ENCODE measurements around the gene DYNC1LI2.
"Not testable (repeated sequence)": the region's sequence is repeated elsewhere in the genome, so short reads cannot be mapped to it uniquely, and the experiment has no call there.

The DYNC1LI2 gene

DNA sequence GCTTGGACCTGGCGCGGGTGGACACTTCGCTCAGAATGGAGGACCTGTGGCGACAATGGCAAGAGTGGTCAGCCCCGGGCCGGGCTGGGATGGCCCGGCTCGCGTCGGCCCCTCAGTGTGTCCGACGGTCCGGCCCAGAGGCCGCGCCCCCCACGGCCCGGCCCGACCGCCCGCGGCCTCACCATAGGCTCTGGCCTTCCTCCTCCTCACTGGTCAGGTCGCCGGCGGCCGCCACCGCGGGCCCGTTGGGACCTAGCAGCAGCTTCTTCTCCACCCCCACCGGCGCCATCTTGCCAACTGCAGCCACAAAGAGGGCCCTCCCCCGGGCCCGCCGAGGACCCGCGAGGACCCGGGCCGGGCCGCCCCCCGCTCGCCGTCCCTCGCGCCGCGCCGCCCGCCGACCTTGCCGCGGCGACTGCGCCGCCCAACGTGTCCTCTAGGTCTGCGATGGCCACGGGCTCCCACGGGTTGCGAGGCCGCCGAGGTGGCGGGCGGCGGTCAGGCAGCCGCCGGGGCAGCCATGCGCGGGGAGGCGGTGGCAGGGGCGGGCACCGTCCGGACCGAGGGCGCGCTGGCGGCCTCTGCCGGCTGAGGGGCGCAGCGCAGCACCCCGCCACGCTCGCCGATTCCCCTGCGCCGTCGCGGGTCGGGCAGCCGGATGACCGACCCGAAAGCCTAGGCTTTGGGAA, at the start of gene DYNC1LI2:
TSS of gene DYNC1LI2 (minus strand) at position 307 of the 689 bp plus-strand sequence. CDS start at position 289, 18 bp downstream.
- Histone ChIP-seq H3K9ac (ENCODE audit: low read length) (peak within 1 kb of the TSS; percentile 99), H3K27me3 (ENCODE audit: control insufficient read depth in 1 of 2, insufficient read depth in 2 of 2, low read length in 2 of 2) (no peaks in the 10 kb centered on the region), H3K4me1 (ENCODE audit: insufficient read depth, low read length) (peaks cover 27% of the 10 kb centered on the region), H3K4me3 (ENCODE audit: low read depth in 1 of 2, low read length in 2 of 2) (peak within 1 kb of the TSS; percentile 82 to 94), H3K27ac (ENCODE audit: low read depth, low read length) (peak within 1 kb of the TSS; percentile 88), H3K9me3 (ENCODE audit: low read length) (no peaks in the 10 kb centered on the region), H3K36me3 (ENCODE audit: insufficient read depth, low read length) (peaks cover 35% of the 10 kb centered on the region)

DNA sequence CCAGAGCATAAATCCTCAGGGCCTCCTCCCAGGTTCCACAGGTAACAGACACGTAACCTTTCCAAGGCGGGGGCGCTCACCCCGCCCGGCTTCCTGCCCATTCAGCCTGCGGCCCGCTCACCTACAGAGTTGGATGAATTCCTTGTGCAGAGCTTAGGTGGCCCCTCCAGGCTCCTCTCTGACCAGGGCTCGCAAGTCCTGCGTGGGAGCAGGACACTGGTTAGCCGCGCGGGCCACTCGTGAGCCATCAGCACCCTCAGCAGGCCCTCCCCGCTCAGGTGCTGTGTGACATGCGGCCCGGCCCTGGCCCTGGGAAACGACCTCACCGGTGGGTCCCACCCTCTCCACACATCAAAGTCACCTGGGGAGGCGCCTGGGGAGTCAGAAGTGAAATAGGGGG, 49.4 kb upstream of the DYNC1LI2 start:
- H3K4me1 ChIP-seq (ENCODE audit: insufficient read depth, low read length) = no peaks in the 10 kb centered on the region
- no peak overlapping the region for H3K4me3 ChIP-seq (ENCODE audit: low read depth in 1 of 2, low read length in 2 of 2)
- H3K9me3 ChIP-seq (ENCODE audit: low read length) = no peaks in the 10 kb centered on the region
- H3K27ac ChIP-seq (ENCODE audit: low read depth, low read length) = no peak overlapping the region
- no peaks in the 10 kb centered on the region for H3K27me3 ChIP-seq (ENCODE audit: control insufficient read depth in 1 of 2, insufficient read depth in 2 of 2, low read length in 2 of 2)
- peaks cover 33% of the 10 kb centered on the region for H3K36me3 ChIP-seq (ENCODE audit: insufficient read depth, low read length)
- no peak overlapping the region for H3K9ac ChIP-seq (ENCODE audit: low read length)

DNA sequence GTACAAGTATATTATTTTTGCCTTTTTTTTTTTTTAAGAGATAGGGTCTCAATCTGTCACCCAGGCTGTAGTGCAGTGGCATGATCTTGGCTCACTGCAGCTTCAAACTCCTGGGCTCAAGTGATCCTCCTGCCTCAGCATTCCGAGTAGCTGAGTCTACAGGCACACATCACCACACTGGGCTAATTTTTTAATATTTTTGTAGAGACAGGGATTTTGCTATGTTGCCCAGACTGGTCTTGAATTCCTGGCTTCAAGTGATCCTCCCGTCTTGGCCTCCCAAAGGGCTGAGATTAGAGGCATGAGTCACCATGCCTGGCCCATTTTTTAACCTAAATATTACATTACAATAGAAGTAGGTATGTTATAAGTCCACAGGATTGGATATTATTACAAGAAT, 46.8 kb upstream of the DYNC1LI2 start:
- peaks cover 6% of the 10 kb centered on the region for H3K36me3 ChIP-seq (ENCODE audit: insufficient read depth, low read length)
- H3K9me3 ChIP-seq (ENCODE audit: low read length) = no peaks in the 10 kb centered on the region
- no peaks in the 10 kb centered on the region for H3K4me1 ChIP-seq (ENCODE audit: insufficient read depth, low read length)
- H3K27ac ChIP-seq (ENCODE audit: low read depth, low read length) = no peak overlapping the region
- H3K27me3 ChIP-seq (ENCODE audit: control insufficient read depth in 1 of 2, insufficient read depth in 2 of 2, low read length in 2 of 2) = no peaks in the 10 kb centered on the region
- no peak overlapping the region for H3K9ac ChIP-seq (ENCODE audit: low read length)
- no peak overlapping the region for H3K4me3 ChIP-seq (ENCODE audit: low read depth in 1 of 2, low read length in 2 of 2)

DNA sequence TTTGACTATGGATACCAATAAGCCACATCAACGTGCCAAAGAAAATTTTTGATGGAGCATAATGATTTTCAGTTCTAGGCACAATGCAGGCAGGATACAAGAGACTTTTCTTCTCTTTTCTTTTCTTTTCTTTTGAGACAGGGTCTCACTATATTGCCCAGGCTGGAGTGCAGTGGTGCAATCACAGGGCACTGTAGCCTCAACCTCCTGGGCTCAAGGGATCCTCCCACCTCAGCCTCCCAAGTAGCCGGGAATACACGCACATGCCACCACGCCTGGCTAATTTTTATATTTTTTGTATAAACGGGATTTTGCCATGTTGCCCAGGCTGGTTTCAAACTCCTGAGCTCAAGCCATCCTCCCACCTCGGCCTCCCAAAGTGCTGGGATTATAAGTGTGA, 42.6 kb upstream of the DYNC1LI2 start:
- not testable (repeated sequence) for H3K4me3 ChIP-seq (ENCODE audit: low read depth in 1 of 2, low read length in 2 of 2); H3K4me1 ChIP-seq (ENCODE audit: insufficient read depth, low read length); H3K9ac ChIP-seq (ENCODE audit: low read length); H3K36me3 ChIP-seq (ENCODE audit: insufficient read depth, low read length); H3K9me3 ChIP-seq (ENCODE audit: low read length); H3K27me3 ChIP-seq (ENCODE audit: control insufficient read depth in 1 of 2, insufficient read depth in 2 of 2, low read length in 2 of 2); H3K27ac ChIP-seq (ENCODE audit: low read depth, low read length)

DNA sequence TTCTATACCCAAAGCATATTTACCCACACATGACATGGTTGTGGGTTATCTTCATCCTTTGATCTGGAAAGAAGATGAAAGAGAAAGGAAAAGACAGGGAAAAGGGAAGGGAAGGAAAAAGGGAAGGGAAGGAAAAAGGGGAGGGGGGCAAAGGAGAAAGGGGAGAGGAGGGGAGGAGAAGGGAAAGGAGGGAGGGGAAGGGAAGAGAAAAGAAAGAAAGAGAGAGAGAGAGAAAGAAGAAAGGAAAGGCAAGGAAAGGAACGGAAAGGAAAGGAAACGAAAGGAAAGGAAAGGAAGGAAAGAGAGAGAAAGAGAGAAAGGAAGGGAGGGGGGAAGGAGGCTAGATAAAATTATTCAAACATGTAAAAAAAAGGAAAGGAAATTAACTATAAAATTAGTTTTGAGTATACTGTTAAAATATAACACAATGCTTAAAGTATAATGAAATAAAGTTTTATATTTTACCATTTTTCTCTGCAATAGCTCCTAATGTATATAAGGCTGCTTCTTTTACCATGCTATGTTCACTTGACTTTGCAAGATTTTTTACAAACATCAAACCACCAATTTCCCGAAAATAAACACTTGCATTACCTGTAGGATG, 38.8 kb upstream of the DYNC1LI2 start:
- no peaks in the 10 kb centered on the region for H3K4me1 ChIP-seq (ENCODE audit: insufficient read depth, low read length)
- H3K9me3 ChIP-seq (ENCODE audit: low read length) = no peaks in the 10 kb centered on the region
- H3K4me3 ChIP-seq (ENCODE audit: low read depth in 1 of 2, low read length in 2 of 2) = no peak overlapping the region
- H3K27ac ChIP-seq (ENCODE audit: low read depth, low read length) = no peak overlapping the region
- H3K36me3 ChIP-seq (ENCODE audit: insufficient read depth, low read length) = no peaks in the 10 kb centered on the region
- no peak overlapping the region for H3K9ac ChIP-seq (ENCODE audit: low read length)
- H3K27me3 ChIP-seq (ENCODE audit: control insufficient read depth in 1 of 2, insufficient read depth in 2 of 2, low read length in 2 of 2) = no peaks in the 10 kb centered on the region

DNA sequence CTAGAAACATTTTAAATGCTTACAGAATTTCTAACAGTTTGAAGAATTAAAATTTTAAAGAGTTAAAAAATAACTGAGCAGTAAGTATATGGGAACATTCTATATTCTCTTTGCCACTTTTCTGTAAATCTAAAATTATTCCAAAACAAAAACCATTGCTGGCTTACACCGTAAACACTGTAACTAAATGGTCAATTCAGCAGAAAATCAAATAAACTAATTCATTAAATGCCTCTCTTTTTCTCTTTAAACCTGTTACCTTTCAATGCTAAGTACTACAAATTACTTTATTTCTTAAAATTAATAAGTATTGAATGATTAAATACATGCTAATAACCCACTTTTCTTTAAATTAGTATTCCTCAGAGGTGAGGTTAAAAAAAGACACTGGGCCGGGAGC, 36.0 kb upstream of the DYNC1LI2 start:
- no peaks in the 10 kb centered on the region for H3K4me1 ChIP-seq (ENCODE audit: insufficient read depth, low read length)
- no peaks in the 10 kb centered on the region for H3K27me3 ChIP-seq (ENCODE audit: control insufficient read depth in 1 of 2, insufficient read depth in 2 of 2, low read length in 2 of 2)
- H3K4me3 ChIP-seq (ENCODE audit: low read depth in 1 of 2, low read length in 2 of 2) = no peak overlapping the region
- H3K36me3 ChIP-seq (ENCODE audit: insufficient read depth, low read length) = no peaks in the 10 kb centered on the region
- no peaks in the 10 kb centered on the region for H3K9me3 ChIP-seq (ENCODE audit: low read length)
- H3K9ac ChIP-seq (ENCODE audit: low read length) = no peak overlapping the region
- no peak overlapping the region for H3K27ac ChIP-seq (ENCODE audit: low read depth, low read length)

DNA sequence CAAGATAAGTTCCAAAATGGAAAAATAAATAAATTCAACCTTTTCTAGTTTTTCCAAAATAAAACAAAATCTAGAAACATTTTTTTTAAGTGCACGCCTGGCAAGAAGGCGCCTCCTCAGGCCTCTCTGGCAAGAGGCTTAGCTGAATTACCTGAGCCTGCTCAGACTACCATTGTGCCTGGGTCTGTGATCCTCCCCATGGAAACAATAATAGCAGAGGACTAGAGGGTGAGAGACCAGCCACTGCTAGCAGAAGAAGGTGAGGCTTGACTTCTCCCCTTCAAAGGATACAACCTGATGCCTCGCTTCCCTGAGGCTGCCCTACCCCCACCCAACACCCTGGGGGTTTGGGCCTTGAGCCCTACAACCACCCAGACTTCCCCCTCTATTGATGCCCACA, 35.1 kb upstream of the DYNC1LI2 start:
- Histone ChIP-seq H3K9ac (ENCODE audit: low read length) (no peak overlapping the region), H3K36me3 (ENCODE audit: insufficient read depth, low read length) (no peaks in the 10 kb centered on the region), H3K4me3 (ENCODE audit: low read depth in 1 of 2, low read length in 2 of 2) (no peak overlapping the region), H3K27me3 (ENCODE audit: control insufficient read depth in 1 of 2, insufficient read depth in 2 of 2, low read length in 2 of 2) (no peaks in the 10 kb centered on the region), H3K9me3 (ENCODE audit: low read length) (no peaks in the 10 kb centered on the region), H3K27ac (ENCODE audit: low read depth, low read length) (no peak overlapping the region), H3K4me1 (ENCODE audit: insufficient read depth, low read length) (no peaks in the 10 kb centered on the region)

DNA sequence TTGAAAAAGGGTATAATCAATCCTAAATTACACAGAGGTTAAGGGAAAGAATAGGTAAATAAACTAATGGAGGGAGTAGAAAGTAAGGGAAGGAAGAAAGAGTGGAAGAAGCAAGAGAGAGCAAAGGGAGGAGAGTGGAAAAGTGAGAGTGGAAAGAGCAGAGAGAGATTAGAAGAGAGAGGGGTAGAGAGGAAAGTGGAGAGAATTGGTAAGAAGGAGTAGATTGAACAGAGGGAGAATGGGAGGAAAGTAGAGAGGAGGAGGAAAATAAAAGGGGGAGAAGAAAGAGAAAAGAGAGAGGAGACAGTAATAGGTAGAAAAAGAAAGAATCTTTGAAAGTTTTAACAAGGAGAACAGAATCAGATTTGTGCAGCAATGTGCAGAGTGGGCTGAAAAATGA, 25.0 kb upstream of the DYNC1LI2 start:
- Histone ChIP-seq H3K9ac (ENCODE audit: low read length) (no peak overlapping the region), H3K27me3 (ENCODE audit: control insufficient read depth in 1 of 2, insufficient read depth in 2 of 2, low read length in 2 of 2) (no peaks in the 10 kb centered on the region), H3K4me3 (ENCODE audit: low read depth in 1 of 2, low read length in 2 of 2) (no peak overlapping the region), H3K36me3 (ENCODE audit: insufficient read depth, low read length) (no peaks in the 10 kb centered on the region), H3K9me3 (ENCODE audit: low read length) (no peaks in the 10 kb centered on the region), H3K27ac (ENCODE audit: low read depth, low read length) (no peak overlapping the region), H3K4me1 (ENCODE audit: insufficient read depth, low read length) (no peaks in the 10 kb centered on the region)

DNA sequence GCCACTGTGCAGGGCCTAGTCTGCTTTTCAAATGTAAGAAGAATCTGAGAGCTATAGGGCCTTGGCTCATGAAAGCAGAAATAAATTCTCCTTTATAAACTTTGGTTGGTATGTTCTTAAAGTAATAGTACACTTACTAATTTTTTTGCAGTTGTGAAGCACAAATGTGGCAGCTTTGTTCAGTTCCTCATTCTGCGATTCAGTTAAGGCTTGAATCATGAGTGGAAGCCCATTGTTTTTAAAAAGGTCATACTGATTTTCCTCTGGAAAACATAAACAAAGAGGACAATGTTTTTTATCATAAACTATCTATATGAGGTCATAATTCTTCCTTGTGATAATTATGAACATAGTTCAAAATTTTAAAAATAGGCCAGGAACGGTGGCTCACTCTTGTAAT, 23.6 kb upstream of the DYNC1LI2 start:
- no peaks in the 10 kb centered on the region for H3K4me1 ChIP-seq (ENCODE audit: insufficient read depth, low read length)
- no peaks in the 10 kb centered on the region for H3K27me3 ChIP-seq (ENCODE audit: control insufficient read depth in 1 of 2, insufficient read depth in 2 of 2, low read length in 2 of 2)
- H3K9me3 ChIP-seq (ENCODE audit: low read length) = no peaks in the 10 kb centered on the region

DNA sequence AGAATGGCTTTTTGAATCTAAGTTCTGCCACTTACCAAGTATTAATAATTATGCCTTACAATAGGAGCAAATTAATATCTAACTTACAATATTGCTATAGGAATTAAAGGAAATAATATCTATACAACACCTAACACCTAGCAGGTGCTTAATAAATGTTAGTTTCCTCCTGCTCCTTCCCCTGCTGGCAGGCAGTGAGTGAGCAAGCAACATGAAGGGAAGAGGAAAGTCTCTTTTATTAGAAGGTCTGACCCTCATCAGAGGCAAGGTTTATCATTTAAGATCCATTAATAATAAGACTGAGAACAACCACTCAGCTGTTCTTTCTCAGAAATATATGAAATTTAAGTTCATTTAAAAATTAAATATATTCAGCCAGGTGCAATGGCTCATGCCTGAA, 6.7 kb upstream of the DYNC1LI2 start:
- Histone ChIP-seq H3K4me1 (ENCODE audit: insufficient read depth, low read length) (no peaks in the 10 kb centered on the region), H3K9me3 (ENCODE audit: low read length) (no peaks in the 10 kb centered on the region), H3K27me3 (ENCODE audit: control insufficient read depth in 1 of 2, insufficient read depth in 2 of 2, low read length in 2 of 2) (no peaks in the 10 kb centered on the region), H3K4me3 (ENCODE audit: low read depth in 1 of 2, low read length in 2 of 2) (no peak overlapping the region), H3K9ac (ENCODE audit: low read length) (no peak overlapping the region), H3K27ac (ENCODE audit: low read depth, low read length) (no peak overlapping the region), H3K36me3 (ENCODE audit: insufficient read depth, low read length) (no peaks in the 10 kb centered on the region)

More for the DNA sequence above, 23.6 kb upstream of the DYNC1LI2 start:
- Histone ChIP-seq H3K36me3 (ENCODE audit: insufficient read depth, low read length) (no peaks in the 10 kb centered on the region), H3K9ac (ENCODE audit: low read length) (no peak overlapping the region), H3K4me3 (ENCODE audit: low read depth in 1 of 2, low read length in 2 of 2) (no peak overlapping the region), H3K27ac (ENCODE audit: low read depth, low read length) (no peak overlapping the region)

DNA sequence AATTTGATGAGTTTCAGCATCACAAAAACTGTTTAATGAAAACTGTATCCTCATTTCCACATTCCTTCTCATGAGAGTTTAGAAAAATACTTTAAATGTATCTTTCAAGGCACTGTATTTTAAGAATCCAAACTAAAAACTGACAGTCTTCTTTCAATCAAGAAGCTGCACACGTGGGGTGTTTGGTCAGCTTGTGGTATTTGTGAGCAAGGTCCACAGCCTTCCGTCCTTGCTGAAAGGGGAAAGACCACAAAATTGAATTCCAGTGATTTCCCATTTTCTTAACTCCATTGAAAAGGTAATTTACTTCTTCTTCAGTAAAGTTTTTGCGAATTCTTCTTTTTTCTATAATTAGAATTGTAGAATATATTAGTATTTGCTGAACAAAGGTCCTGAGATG, 3.4 kb upstream of the DYNC1LI2 start:
- Histone ChIP-seq H3K9me3 (ENCODE audit: low read length) (no peaks in the 10 kb centered on the region), H3K4me3 (ENCODE audit: low read depth in 1 of 2, low read length in 2 of 2) (no peak overlapping the region), H3K36me3 (ENCODE audit: insufficient read depth, low read length) (peaks cover 8% of the 10 kb centered on the region), H3K27me3 (ENCODE audit: control insufficient read depth in 1 of 2, insufficient read depth in 2 of 2, low read length in 2 of 2) (no peaks in the 10 kb centered on the region), H3K4me1 (ENCODE audit: insufficient read depth, low read length) (peaks cover 10% of the 10 kb centered on the region), H3K27ac (ENCODE audit: low read depth, low read length) (no peak overlapping the region), H3K9ac (ENCODE audit: low read length) (no peak overlapping the region)

DNA sequence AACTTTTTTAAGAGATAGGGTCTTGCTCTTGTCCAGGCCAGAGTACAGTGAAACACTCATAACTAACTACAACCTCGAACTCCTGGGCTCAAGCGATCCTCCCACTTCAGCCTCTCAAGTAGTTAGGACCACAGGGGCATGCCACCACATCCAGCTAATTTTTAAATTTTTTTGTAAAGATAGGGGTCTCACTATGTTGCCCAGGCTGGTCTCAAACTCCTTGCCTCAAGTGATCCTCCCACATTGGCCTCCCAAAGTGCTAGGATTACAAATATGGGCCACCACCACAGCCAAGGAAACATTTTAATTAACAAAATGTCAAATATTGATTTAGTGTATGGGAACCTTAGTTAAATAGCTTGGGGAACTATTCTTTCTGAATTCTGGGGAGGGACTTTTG, 2.8 kb upstream of the DYNC1LI2 start:
- Histone ChIP-seq H3K9me3 (ENCODE audit: low read length) (no peaks in the 10 kb centered on the region), H3K4me1 (ENCODE audit: insufficient read depth, low read length) (peaks cover 16% of the 10 kb centered on the region), H3K27me3 (ENCODE audit: control insufficient read depth in 1 of 2, insufficient read depth in 2 of 2, low read length in 2 of 2) (no peaks in the 10 kb centered on the region), H3K36me3 (ENCODE audit: insufficient read depth, low read length) (peaks cover 10% of the 10 kb centered on the region), H3K4me3 (ENCODE audit: low read depth in 1 of 2, low read length in 2 of 2) (no peak overlapping the region), H3K27ac (ENCODE audit: low read depth, low read length) (no peak overlapping the region), H3K9ac (ENCODE audit: low read length) (no peak overlapping the region)
